ENCODE data around the gene OTOP2.

DNA sequence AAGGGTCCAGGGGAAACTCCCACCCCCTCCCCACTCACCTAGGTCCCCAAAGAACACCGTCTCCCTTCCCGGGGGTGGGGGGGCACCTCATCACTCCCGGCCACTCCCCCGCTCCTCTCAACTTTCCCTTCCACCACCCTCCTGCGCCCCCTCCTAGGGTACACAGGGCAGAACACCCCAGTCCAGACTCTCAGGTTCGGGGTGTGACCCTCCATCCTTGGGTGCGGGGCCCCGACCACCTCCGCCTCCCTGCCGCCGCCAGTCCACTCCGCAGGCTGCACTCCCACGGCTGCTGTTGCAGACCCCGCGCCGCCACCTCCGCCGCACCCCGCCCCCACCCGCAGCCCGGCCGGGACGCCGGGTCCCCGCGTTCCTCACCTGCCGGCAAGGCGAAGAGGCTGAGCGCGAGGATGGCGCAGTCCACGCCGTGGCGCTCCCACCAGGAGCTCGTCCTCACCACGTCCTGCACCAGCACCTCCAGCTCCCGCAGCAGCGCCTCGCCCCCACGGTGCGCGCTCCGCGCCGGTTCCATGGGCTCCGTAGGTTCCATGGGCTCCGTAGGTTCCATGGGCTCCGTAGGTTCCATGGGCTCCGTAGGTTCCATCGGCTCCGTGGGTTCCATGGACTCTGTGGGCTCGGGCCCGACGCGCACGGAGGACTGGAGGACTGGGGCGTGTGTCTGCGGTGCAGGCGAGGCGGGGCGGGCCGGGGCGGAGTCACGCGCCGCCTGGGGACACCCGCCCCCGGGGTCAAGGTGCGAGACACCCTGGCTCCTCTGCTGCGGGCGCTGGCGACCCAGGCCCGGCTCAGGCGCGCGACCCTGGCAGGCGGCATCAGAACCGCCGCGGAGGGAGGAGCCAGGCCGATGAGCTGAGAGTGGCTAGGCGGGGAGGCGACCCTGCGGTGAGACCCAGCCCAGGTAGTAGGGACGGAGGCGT is 30.8 kb upstream of the OTOP2 start, which contains the start of gene FADS6:
- no peak for TF ChIP-seq POLR2A (IDR thresholded peaks at IDR 0.05)
- TF ChIP-seq, protein P1, sequence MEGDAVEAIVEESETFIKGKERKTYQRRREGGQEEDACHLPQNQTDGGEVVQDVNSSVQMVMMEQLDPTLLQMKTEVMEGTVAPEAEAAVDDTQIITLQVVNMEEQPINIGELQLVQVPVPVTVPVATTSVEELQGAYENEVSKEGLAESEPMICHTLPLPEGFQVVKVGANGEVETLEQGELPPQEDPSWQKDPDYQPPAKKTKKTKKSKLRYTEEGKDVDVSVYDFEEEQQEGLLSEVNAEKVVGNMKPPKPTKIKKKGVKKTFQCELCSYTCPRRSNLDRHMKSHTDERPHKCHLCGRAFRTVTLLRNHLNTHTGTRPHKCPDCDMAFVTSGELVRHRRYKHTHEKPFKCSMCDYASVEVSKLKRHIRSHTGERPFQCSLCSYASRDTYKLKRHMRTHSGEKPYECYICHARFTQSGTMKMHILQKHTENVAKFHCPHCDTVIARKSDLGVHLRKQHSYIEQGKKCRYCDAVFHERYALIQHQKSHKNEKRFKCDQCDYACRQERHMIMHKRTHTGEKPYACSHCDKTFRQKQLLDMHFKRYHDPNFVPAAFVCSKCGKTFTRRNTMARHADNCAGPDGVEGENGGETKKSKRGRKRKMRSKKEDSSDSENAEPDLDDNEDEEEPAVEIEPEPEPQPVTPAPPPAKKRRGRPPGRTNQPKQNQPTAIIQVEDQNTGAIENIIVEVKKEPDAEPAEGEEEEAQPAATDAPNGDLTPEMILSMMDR (IDR thresholded peaks at IDR 0.05), result no peak
